LNCaP clone FGC (cell line): ENCODE results near the gene C2orf76.

ENCODE experiments used
- DNase-seq: peaks from one replicate; pipeline ENCODE4 v3.0.0-alpha.2; 2011; ENCODE audit warnings: low read depth
- H3K4me3 ChIP-seq: 2 replicates; pipeline ENCODE4 v1.5.1; 2011; ENCODE audit warnings: mild to moderate bottlenecking, low read depth, low read length, control low read depth
- CTCF ChIP-seq: IDR thresholded peaks from 2 replicates; pipeline ENCODE4 v1.5.1; 2012; ENCODE audit warnings: mild to moderate bottlenecking; ENCODE audit not compliant: control insufficient read depth, insufficient read depth; ENCODE audit errors: extremely low read depth

C2orf76 gene

GRCh38 chr2:119301413-119301812 lies 65.2 kb downstream of the C2orf76 start:
- no peak overlapping the region for H3K4me3 ChIP-seq
- TF ChIP-seq CTCF = no peak
- DNase-seq = no peak

- H3K4me3 ChIP-seq = no peak overlapping the region
- DNase-seq = no peak
- TF ChIP-seq CTCF = no peak
These were observed 70.8 kb downstream of the C2orf76 start for GRCh38 chr2:119295688-119296375.

DNA sequence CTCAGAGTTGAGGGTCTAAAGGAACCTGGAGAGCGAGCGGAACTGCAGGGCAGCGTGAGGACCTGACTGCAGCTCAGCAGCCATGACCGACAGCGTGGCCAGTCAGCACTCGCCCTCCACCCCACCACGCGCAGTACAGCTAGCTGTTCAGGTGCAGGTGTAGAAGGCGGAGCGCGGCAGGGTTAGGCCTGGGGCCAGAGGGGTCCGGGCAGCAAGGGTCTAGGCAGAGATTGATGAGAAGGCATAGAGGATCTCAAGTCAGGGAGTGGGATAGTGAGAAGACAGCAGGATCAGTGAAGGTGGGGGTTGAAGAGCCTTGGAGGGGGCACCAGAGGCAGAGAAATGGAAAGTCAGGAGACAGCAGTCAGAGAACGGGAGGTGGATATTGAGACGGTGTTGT lies 72.0 kb downstream of the C2orf76 start:
- DNase-seq = no peak
- TF ChIP-seq CTCF = no peak
- H3K4me3 ChIP-seq = no peak overlapping the region

DNA sequence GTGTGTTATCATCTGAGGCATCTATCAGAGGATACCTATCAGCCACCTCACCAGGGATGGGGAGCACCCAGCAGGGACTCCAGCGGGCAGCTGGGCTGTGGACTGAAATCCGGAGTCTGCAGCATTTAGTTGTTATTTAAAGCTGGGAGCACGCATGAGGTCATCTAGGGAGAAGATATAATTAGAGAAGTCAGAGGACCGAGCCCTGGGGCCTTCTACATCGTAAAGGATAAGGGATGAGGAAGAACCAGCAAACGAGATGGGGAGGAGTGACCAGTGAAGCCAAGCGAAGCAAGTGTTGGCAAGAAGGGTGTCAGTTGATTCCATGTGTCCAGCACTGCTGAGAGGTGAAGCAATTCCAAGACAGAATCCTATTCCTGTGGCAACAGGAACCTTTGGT lies 72.7 kb downstream of the C2orf76 start:
- TF ChIP-seq CTCF = no peak
- DNase-seq = no peak
- H3K4me3 ChIP-seq = no peak overlapping the region

- TF ChIP-seq CTCF = no peak
- DNase-seq = no peak
- H3K4me3 ChIP-seq = no peak overlapping the region
These were observed 73.4 kb downstream of the C2orf76 start for GRCh38 chr2:119293254-119293653.

- DNase-seq = no peak
- TF ChIP-seq CTCF = peak; percentile 24
- H3K4me3 ChIP-seq = peak overlapping the region; percentile 3; the same call in 1 of the 2 replicates
These were observed 74.4 kb downstream of the C2orf76 start for GRCh38 chr2:119292226-119292625.

DNA sequence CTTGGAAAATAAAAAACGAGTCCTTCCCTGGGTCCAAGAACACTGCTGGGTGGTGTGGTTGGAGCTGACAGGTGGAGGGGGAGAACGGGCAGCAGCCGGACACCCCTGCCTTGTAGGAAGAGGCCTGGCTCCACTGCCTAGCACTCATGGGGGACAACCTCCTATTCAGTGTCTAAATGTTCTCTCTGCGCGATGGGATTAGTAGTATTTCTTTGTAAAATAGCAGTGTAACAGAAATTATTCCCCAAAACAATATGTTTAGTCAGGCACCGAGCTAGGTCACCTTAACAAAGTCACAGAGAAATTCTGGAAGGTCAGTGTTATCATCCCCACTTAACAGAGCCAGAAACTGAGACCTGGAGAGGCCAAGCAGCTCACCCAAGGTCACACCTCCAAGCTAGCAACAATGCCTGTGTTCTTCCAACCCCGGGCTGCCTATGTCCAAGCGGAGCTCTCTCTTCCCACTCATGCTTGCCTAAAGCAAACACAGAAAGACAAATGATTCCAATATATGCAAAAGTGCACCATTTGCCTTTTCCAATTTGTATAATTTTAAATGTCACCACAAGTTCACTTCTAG lies 75.0 kb downstream of the C2orf76 start:
- no peak for TF ChIP-seq CTCF
- DNase-seq = peak; percentile 59
- no peak overlapping the region for H3K4me3 ChIP-seq
